SK-N-MC (cell line): Measurements from ENCODE around the gene NRN1.

ENCODE experiments used
- DNase-seq: peaks from one replicate; pipeline ENCODE4 v3.0.0-alpha.2; 2011; ENCODE audit warnings: low read depth, low spot score
- H3K27ac ChIP-seq: fragments of 200-600 bp; sonication (generic); 2 replicates; pipeline ENCODE4 v1.5.1; 2016; ENCODE audit warnings: mixed run types
- H3K36me3 ChIP-seq: fragments of 200-600 bp; sonication (generic); 2 replicates; pipeline ENCODE4 v1.6.1; 2017; ENCODE audit warnings: antibody characterized with exemption, low read length, mixed read lengths; ENCODE audit not compliant: insufficient read depth
- H3K4me3 ChIP-seq: fragments of 200-600 bp; sonication (generic); 2 replicates; pipeline ENCODE4 v1.5.1; 2016
- H3K9ac ChIP-seq: fragments of 200-600 bp; sonication (generic); 2 replicates; pipeline ENCODE4 v1.8.0; 2017; ENCODE audit warnings: mixed run types, mixed read lengths; ENCODE audit not compliant: insufficient read length
- H3K9me3 ChIP-seq: fragments of 200-600 bp; sonication (generic); 2 replicates; pipeline ENCODE4 v1.6.1; 2017; ENCODE audit warnings: low read depth, mild to moderate bottlenecking, antibody characterized with exemption, low read length, moderate library complexity, mixed read lengths
- EZH2 ChIP-seq: fragments of 200-600 bp; sonication (generic); IDR thresholded peaks from one replicate; pipeline ENCODE4 v1.6.1; 2017; ENCODE audit warnings: antibody characterized with exemption
- FOXP2 ChIP-seq: optimal IDR thresholded peaks from 2 replicates; pipeline ENCODE3; 2011; ENCODE audit warnings: mild to moderate bottlenecking, moderate library complexity; ENCODE audit not compliant: insufficient read depth; ENCODE audit errors: extremely low read length, control extremely low read depth
- POLR2AphosphoS5 ChIP-seq: IDR thresholded peaks from 2 replicates; pipeline ENCODE4 v1.6.1; 2012; ENCODE audit warnings: mild to moderate bottlenecking, low read depth, low read length, borderline replicate concordance

The NRN1 gene

GRCh38 chr6:5958921-5959320 lies 47.8 kb downstream of the NRN1 start:
- TF ChIP-seq EZH2, result no peak
- TF ChIP-seq POLR2AphosphoS5, result no peak
- TF ChIP-seq FOXP2, result no peak
- Histone ChIP-seq H3K4me3 (no peak overlapping the region), H3K36me3 (no peaks in the 10 kb centered on the region), H3K27ac (no peak overlapping the region), H3K9ac (no peak overlapping the region), H3K9me3 (no peaks in the 10 kb centered on the region)
- no peak for DNase-seq

DNA sequence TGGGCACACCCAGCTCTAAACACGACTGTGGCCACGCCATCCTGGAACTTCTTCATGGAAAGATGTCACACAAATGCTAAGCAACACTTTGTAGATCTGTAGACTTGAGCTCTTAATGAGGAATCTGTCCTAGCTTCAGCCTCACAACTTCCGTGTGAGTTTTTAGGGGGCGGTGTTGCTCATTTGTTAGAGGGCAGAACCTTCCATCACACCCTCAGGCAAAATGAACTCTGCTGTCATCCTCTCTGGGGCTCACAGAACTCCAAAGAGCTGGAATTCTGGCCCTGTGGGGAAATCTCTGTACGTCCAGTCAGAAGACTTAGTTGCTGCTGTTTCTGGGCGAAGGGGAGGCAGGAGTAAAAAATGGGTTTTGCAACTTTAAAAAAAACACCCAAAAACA lies 49.8 kb downstream of the NRN1 start:
- H3K9me3 ChIP-seq, result no peaks in the 10 kb centered on the region
- no peak overlapping the region for H3K27ac ChIP-seq
- TF ChIP-seq FOXP2 (no peak), POLR2AphosphoS5 (no peak), EZH2 (no peak)
- no peak for DNase-seq
- no peak overlapping the region for H3K4me3 ChIP-seq
- H3K36me3 ChIP-seq, result no peaks in the 10 kb centered on the region
- no peak overlapping the region for H3K9ac ChIP-seq

DNA sequence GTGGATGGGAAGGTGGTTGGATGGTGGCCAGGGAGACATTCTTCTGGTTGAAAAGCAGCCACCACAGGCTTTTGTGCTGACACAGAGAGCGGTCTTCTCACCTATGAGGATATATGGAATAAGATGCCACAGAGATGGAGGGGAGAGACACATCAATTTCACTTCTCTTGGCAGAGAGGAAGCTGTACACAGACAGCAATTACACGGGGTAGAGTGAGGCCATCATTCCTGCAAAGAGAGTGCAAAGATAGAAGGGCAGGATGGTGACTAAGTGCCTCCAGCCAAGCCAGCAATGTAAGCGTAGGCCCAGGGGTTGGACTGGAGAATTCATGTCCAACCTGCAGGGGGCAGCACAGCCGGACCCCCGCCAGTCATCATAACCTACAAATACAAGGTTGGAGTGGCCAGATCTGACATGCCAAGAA lies 56.4 kb downstream of the NRN1 start:
- no peak for DNase-seq
- no peak overlapping the region for H3K4me3 ChIP-seq
- no peak overlapping the region for H3K9ac ChIP-seq
- TF ChIP-seq EZH2 (no peak), POLR2AphosphoS5 (no peak), FOXP2 (no peak)
- H3K27ac ChIP-seq, result no peak overlapping the region
- no peaks in the 10 kb centered on the region for H3K9me3 ChIP-seq
- no peaks in the 10 kb centered on the region for H3K36me3 ChIP-seq
